ENCODE results near the gene TRPV4. TPM values are rescaled to one million over a fixed set of nuclear protein-coding genes. Genes with fewer than 3 reads are reported as not detected.
A peak's percentile ranks its signal among the peaks of the same experiment; 100 is the strongest.

The TRPV4 gene
- total RNA-seq, 8 experiments from 2014 or later = 0.05 to 4.2 (median 0.85) TPM; not detected in 1

- in situ Hi-C loops (cut with MboI; ENCODE audit: low pct_unique_long_range_greater_than_20kb in 2 of 9, low sequenced_read_pairs in 9 of 9, unreplicated experiment in 9 of 9) = no loop called here
- H3K4me3 ChIP-seq = no peak overlapping the region
- no peak for ATAC-seq (replicated peaks in 6 of 8)
- H3K27ac ChIP-seq = no peak overlapping the region
- 83 to 100% (median 98%) methylated on average over 2 of the region's 12 CpGs; no CpG with 5 or more reads in 6 of the 10 experiments for WGBS, 10 experiments
- H3K4me1 ChIP-seq (replicated peaks in 1 of 2) = peaks cover 0 to 5% of the 10 kb centered on the region in 2 donors
Observed at GRCh38 chr12:109807954-109808643, 25.1 kb downstream of the TRPV4 start.

GRCh38 chr12:109804820-109805761 lies 28.1 kb downstream of the TRPV4 start:
- Histone ChIP-seq H3K27ac (no peak overlapping the region), H3K4me1 (replicated peaks in 1 of 2) (no peaks in the 10 kb centered on the region), H3K4me3 (no peak overlapping the region)
- WGBS, 10 experiments = 17 to 83% (median 54%) methylated on average over 2 to 6 of the region's 12 CpGs; no CpG with 5 or more reads in 3 of the 10 experiments
- peak; percentile 55 to 94 (median 80) for ATAC-seq (replicated peaks in 6 of 8)
- in situ Hi-C loops (cut with MboI; ENCODE audit: low pct_unique_long_range_greater_than_20kb in 2 of 9, low sequenced_read_pairs in 9 of 9, unreplicated experiment in 9 of 9) = no loop called here

GRCh38 chr12:109803678-109804077 lies 29.5 kb downstream of the TRPV4 start:
- 40 to 100% (median 58%) methylated on average over 1 of the region's 3 CpGs; no CpG with 5 or more reads in 6 of the 10 experiments for WGBS, 10 experiments
- no peaks in the 10 kb centered on the region for H3K4me1 ChIP-seq (replicated peaks in 1 of 2)
- in situ Hi-C loops (cut with MboI; ENCODE audit: low pct_unique_long_range_greater_than_20kb in 2 of 9, low sequenced_read_pairs in 9 of 9, unreplicated experiment in 9 of 9) = no loop called here
- no peak overlapping the region for H3K4me3 ChIP-seq
- ATAC-seq (replicated peaks in 6 of 8) = no peak
- H3K27ac ChIP-seq = no peak overlapping the region

- in situ Hi-C loops (cut with MboI; ENCODE audit: low pct_unique_long_range_greater_than_20kb in 2 of 9, low sequenced_read_pairs in 9 of 9, unreplicated experiment in 9 of 9) = no loop called here
- Histone ChIP-seq H3K27ac (no peak overlapping the region), H3K4me3 (no peak overlapping the region), H3K4me1 (replicated peaks in 1 of 2) (no peaks in the 10 kb centered on the region)
- no peak for ATAC-seq (replicated peaks in 6 of 8)
- 80 to 100% (median 93%) methylated on average over 1 to 3 of the region's 15 CpGs; no CpG with 5 or more reads in 6 of the 10 experiments for WGBS, 10 experiments
Observed at GRCh38 chr12:109802828-109803227, 30.4 kb downstream of the TRPV4 start.

GRCh38 chr12:109800536-109800935 lies 32.7 kb downstream of the TRPV4 start:
- ATAC-seq (replicated peaks in 6 of 8) = no peak
- WGBS, 10 experiments = 100% methylated on average over 1 of the region's 13 CpGs; no CpG with 5 or more reads in 9 of the 10 experiments
- Histone ChIP-seq H3K4me1 (replicated peaks in 1 of 2) (peaks cover 5 to 9% of the 10 kb centered on the region in 2 donors), H3K27ac (no peak overlapping the region), H3K4me3 (no peak overlapping the region)
- in situ Hi-C loops (cut with MboI; ENCODE audit: low pct_unique_long_range_greater_than_20kb in 2 of 9, low sequenced_read_pairs in 9 of 9, unreplicated experiment in 9 of 9) = no loop called here

- H3K4me3 ChIP-seq = no peak overlapping the region
- H3K27ac ChIP-seq = no peak overlapping the region
- in situ Hi-C loops (cut with MboI; ENCODE audit: low pct_unique_long_range_greater_than_20kb in 2 of 9, low sequenced_read_pairs in 9 of 9, unreplicated experiment in 9 of 9) = no loop called here
- peaks cover 5 to 9% of the 10 kb centered on the region in 2 donors for H3K4me1 ChIP-seq (replicated peaks in 1 of 2)
- WGBS, 10 experiments = 87 to 100% methylated on average over 1 to 5 of the region's 20 CpGs; no CpG with 5 or more reads in 8 of the 10 experiments
- no peak for ATAC-seq (replicated peaks in 6 of 8)
Observed at GRCh38 chr12:109798691-109799090, 34.5 kb downstream of the TRPV4 start.

GRCh38 chr12:109797905-109798669 lies 35.1 kb downstream of the TRPV4 start:
- in situ Hi-C loops (cut with MboI; ENCODE audit: low pct_unique_long_range_greater_than_20kb in 2 of 9, low sequenced_read_pairs in 9 of 9, unreplicated experiment in 9 of 9) = no loop called here
- H3K4me3 ChIP-seq = no peak overlapping the region
- WGBS, 10 experiments = 33 to 93% (median 65%) methylated on average over 1 to 10 of the region's 19 CpGs; no CpG with 5 or more reads in 3 of the 10 experiments
- no peak overlapping the region for H3K27ac ChIP-seq
- peak in 2 of 8 experiments; percentile 29 to 36 for ATAC-seq (replicated peaks in 6 of 8)
- H3K4me1 ChIP-seq (replicated peaks in 1 of 2) = peaks cover 5 to 9% of the 10 kb centered on the region in 2 donors

- no peak for ATAC-seq (replicated peaks in 6 of 8)
- Histone ChIP-seq H3K4me1 (replicated peaks in 1 of 2) (peaks cover 5 to 9% of the 10 kb centered on the region in 2 donors), H3K27ac (peak overlapping the region in 1 of 2 donors; percentile 33), H3K4me3 (no peak overlapping the region)
- in situ Hi-C loops (cut with MboI; ENCODE audit: low pct_unique_long_range_greater_than_20kb in 2 of 9, low sequenced_read_pairs in 9 of 9, unreplicated experiment in 9 of 9) = no loop called here
- WGBS, 10 experiments = 0 to 100% (median 100%) methylated on average over 1 of the region's 2 CpGs; no CpG with 5 or more reads in 7 of the 10 experiments
Observed at GRCh38 chr12:109796057-109796456, 37.1 kb downstream of the TRPV4 start.

GRCh38 chr12:109795023-109795422 lies 38.2 kb downstream of the TRPV4 start:
- ATAC-seq (replicated peaks in 6 of 8) = no peak
- Histone ChIP-seq H3K4me1 (replicated peaks in 1 of 2) (peaks cover 5 to 9% of the 10 kb centered on the region in 2 donors), H3K27ac (no peak overlapping the region), H3K4me3 (no peak overlapping the region)
- in situ Hi-C loops (cut with MboI; ENCODE audit: low pct_unique_long_range_greater_than_20kb in 2 of 9, low sequenced_read_pairs in 9 of 9, unreplicated experiment in 9 of 9) = no loop called here
- 20 to 100% (median 100%) methylated on average over 1 to 2 of the region's 2 CpGs; no CpG with 5 or more reads in 2 of the 10 experiments for WGBS, 10 experiments

- 73 to 87% (median 84%) methylated on average over 2 to 16 of the region's 26 CpGs; no CpG with 5 or more reads in 4 of the 10 experiments for WGBS, 10 experiments
- in situ Hi-C loops (cut with MboI; ENCODE audit: low pct_unique_long_range_greater_than_20kb in 2 of 9, low sequenced_read_pairs in 9 of 9, unreplicated experiment in 9 of 9) = no loop called here
- no peak for ATAC-seq (replicated peaks in 6 of 8)
- no peak overlapping the region for H3K27ac ChIP-seq
- peaks cover 5 to 9% of the 10 kb centered on the region in 2 donors for H3K4me1 ChIP-seq (replicated peaks in 1 of 2)
- H3K4me3 ChIP-seq = no peak overlapping the region
Observed at GRCh38 chr12:109793826-109794501, 39.2 kb downstream of the TRPV4 start.

GRCh38 chr12:109793411-109793810 lies 39.8 kb downstream of the TRPV4 start:
- WGBS, 10 experiments = 6 to 80% (median 35%) methylated on average over 1 to 4 of the region's 4 CpGs
- no peak overlapping the region for H3K27ac ChIP-seq
- ATAC-seq (replicated peaks in 6 of 8) = no peak
- in situ Hi-C loops (cut with MboI; ENCODE audit: low pct_unique_long_range_greater_than_20kb in 2 of 9, low sequenced_read_pairs in 9 of 9, unreplicated experiment in 9 of 9) = no loop called here
- peaks cover 5 to 9% of the 10 kb centered on the region in 2 donors for H3K4me1 ChIP-seq (replicated peaks in 1 of 2)
- H3K4me3 ChIP-seq = no peak overlapping the region

GRCh38 chr12:109792992-109793391 lies 40.2 kb downstream of the TRPV4 start:
- peaks cover 5 to 9% of the 10 kb centered on the region in 2 donors for H3K4me1 ChIP-seq (replicated peaks in 1 of 2)
- no peak overlapping the region for H3K4me3 ChIP-seq
- ATAC-seq (replicated peaks in 6 of 8) = no peak
- in situ Hi-C loops (cut with MboI; ENCODE audit: low pct_unique_long_range_greater_than_20kb in 2 of 9, low sequenced_read_pairs in 9 of 9, unreplicated experiment in 9 of 9) = no loop called here
- no peak overlapping the region for H3K27ac ChIP-seq
